Motor neuron (in vitro differentiated cells): ENCODE results near the gene SLAIN2. TPM values are rescaled to one million over a fixed set of nuclear protein-coding genes. Genes with fewer than 3 reads are reported as not detected.

ENCODE experiments used
- ATAC-seq, 8 experiments: fragments of 200-7000 bp; cut with Tn5 transposase; replicated peaks in 6 of 8; 2 replicates each; pipeline ENCODE4 v1.8.0; 2021; ENCODE audit warnings: mild to moderate bottlenecking in 8 of 8, moderate library complexity in 8 of 8
- H3K27ac ChIP-seq, 2 donors: fragments of 250-450 bp; sonication (Bioruptor Pico); 2 replicates each; pipeline ENCODE4 v1.9.0; 2021; ENCODE audit warnings: antibody characterized with exemption in 2 of 2, mild to moderate bottlenecking in 2 of 2, moderate library complexity in 1 of 2
- H3K4me1 ChIP-seq, 2 donors: fragments of 250-450 bp; sonication (Bioruptor Pico); replicated peaks in 1 of 2; 2 replicates each; pipeline ENCODE4 v1.6.1; 2021; ENCODE audit warnings: antibody characterized with exemption in 2 of 2, mild to moderate bottlenecking in 2 of 2, moderate library complexity in 1 of 2
- H3K4me3 ChIP-seq, 5 donors: fragments of 250-450 bp; sonication (Bioruptor Pico); 2 replicates each; pipeline ENCODE4 v1.9.0; 2021; ENCODE audit warnings: antibody characterized with exemption in 5 of 5, mild to moderate bottlenecking in 5 of 5, moderate library complexity in 4 of 5
- WGBS, 10 experiments: fragments of 450-650 bp; shearing (Covaris generic); methylation state at CpG; one replicate each; pipeline ENCODE4 v1.0.0; 2022; 5-methylcytosine and 5-hydroxymethylcytosine counted together
- in situ Hi-C, 9 experiments: fragments of 400-800 bp; cut with MboI; loops; one replicate each; pipeline ENCODE4 v1.15.0; 2021; ENCODE audit warnings: low sequenced_read_pairs in 9 of 9, low pct_unique_long_range_greater_than_20kb in 2 of 9; ENCODE audit not compliant: unreplicated experiment in 9 of 9
- total RNA-seq, 8 experiments: library from RNA; unstranded; fragments of 300-600 nt; gene quantifications; 2 replicates each; pipeline versions ENCODE4 v1.2.3 to v1.2.4, GENCODE V29; 2022

SLAIN2 gene
- total RNA-seq, 8 experiments from 2014 or later, result 22.5 to 80.0 (median 49.4) TPM

DNA sequence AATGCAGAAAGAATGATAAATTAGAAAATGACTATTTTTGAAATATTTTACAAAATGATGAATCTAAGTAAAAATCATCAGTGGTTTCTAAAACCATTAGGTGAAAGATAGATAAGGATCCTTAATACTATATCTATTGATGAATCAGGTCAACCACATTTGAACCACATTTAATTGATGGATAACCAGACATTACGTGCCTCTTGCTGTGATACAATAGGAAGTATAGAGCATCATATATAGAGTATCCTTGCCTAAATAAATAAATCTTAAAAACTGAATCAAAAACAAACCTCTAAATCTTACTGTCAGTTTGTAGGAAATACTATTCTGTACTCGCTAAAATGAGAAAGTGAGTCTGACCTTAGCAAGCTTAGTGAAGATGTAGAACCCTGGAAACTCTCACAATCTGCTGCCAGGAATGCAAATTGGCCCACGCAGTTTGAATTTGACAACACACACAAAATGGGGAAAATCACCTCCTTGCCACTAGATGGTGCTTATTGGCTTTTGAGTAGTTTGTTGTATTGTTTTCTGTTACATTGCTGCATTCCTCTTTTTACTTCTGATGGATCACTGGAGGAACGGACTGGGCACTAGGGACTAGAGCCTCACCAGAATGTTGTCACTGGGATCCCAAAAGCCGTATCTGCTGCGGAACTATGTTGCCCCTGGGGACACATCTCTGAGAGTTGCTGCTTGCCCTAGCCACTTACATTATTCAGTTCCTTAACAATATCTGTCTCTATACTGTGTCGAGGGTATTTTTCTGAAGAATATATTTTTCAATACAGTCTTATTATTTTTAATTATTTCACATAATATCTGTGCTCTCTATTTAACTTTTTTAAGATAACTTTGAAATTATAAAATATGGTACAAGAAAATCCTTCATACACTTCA, 25.4 kb upstream of the SLAIN2 start:
- peak in 3 of 8 experiments; percentile 82 to 90 (median 87) for ATAC-seq
- Histone ChIP-seq H3K4me1 (peaks cover 0 to 2% of the 10 kb centered on the region in 2 donors), H3K4me3 (no peak overlapping the region), H3K27ac (no peak overlapping the region)
- in situ Hi-C loops, result loop anchor here in 1 of 9 experiments (10.0 kb wide), 1 partner anchor 229 kb away; no protein-coding TSS in a partner anchor
- 0 to 100% (median 58%) methylated on average over 1 to 6 of the region's 7 CpGs for WGBS, 10 experiments

GRCh38 chr4:48321312-48321711, 20.0 kb upstream of the SLAIN2 start:
- Histone ChIP-seq H3K4me3 (no peak overlapping the region), H3K4me1 (peaks cover 0 to 3% of the 10 kb centered on the region in 2 donors), H3K27ac (no peak overlapping the region)
- ATAC-seq, result peak in 5 of 8 experiments; percentile 31 to 66 (median 61)
- in situ Hi-C loops, result no loop called here
- 56 to 86% (median 75%) methylated on average over 1 to 2 of the region's 2 CpGs; no CpG with 5 or more reads in 5 of the 10 experiments for WGBS, 10 experiments

DNA sequence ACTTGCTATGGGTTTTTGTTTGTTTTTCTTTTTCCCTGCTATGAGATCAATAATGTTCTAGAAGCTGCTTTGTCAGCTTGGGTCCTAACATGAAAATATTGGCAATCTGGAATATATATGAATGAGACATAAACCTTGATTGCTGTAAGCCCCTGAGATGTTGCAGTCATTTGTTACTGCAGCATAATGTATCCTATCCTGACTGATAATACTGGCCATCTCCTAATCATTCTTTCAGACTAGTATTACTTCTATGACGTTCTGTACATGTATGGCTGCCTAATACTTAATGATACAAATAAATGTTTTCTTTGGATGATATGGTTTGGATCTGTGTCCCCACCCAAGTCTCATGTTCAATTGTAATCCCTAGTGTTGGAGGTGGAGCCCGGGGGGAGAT, 19.3 kb upstream of the SLAIN2 start:
- Histone ChIP-seq H3K4me3 (no peak overlapping the region), H3K27ac (no peak overlapping the region), H3K4me1 (peaks cover 0 to 3% of the 10 kb centered on the region in 2 donors)
- ATAC-seq, result no peak
- in situ Hi-C loops, result no loop called here
- 67 to 100% (median 100%) methylated on average over 1 to 2 of the region's 2 CpGs; no CpG with 5 or more reads in 3 of the 10 experiments for WGBS, 10 experiments

DNA sequence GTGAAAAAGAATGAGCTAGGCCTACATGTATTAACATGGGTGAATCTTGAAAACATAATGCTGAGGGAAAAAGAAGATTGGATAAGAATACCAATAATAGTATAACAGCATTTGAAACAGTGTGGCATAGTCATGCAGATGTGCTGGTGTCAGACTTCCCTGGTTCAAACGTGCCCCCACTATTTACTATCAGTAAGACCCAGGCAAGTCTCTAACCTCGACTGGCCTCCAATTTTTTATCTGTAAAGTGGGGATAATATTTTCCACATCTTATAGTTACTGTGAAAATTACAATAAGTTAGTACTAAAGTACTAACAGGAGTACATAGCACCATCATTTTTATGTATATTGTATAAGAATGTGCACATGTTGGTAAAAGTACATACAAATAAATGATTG, 17.0 kb upstream of the SLAIN2 start:
- 0 to 54% (median 41%) methylated on average over 1 to 2 of the region's 2 CpGs; no CpG with 5 or more reads in 6 of the 10 experiments for WGBS, 10 experiments
- no peak overlapping the region for H3K27ac ChIP-seq
- ATAC-seq, result no peak
- H3K4me1 ChIP-seq, result peaks cover 0 to 3% of the 10 kb centered on the region in 2 donors
- no peak overlapping the region for H3K4me3 ChIP-seq
- in situ Hi-C loops, result no loop called here

DNA sequence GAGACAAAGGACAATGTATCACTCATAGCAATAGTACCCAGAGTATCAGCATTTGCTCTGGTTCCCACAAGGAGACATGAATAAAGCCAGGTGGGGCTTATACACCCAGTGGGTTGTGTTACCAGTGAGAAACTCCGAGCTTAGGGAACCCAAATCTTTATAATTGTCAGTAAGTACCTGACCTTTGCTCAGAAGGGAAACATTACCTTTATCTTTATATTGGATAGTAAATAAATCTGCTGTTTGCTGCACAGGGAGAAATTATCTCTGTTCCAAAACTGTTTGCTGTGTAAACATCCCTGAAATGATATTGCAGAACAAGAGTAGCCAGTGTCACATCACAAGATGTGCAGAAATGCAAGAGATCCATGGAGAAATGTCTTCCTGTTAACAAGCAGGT, 12.1 kb upstream of the SLAIN2 start:
- peak in 1 of 8 experiments; percentile 16 for ATAC-seq
- in situ Hi-C loops, result no loop called here
- Histone ChIP-seq H3K27ac (no peak overlapping the region), H3K4me1 (no peaks in the 10 kb centered on the region), H3K4me3 (no peak overlapping the region)
- WGBS, 10 experiments, result 43 to 100% (median 83%) methylated on average over 1 of the region's 1 CpG; no CpG with 5 or more reads in 5 of the 10 experiments

DNA sequence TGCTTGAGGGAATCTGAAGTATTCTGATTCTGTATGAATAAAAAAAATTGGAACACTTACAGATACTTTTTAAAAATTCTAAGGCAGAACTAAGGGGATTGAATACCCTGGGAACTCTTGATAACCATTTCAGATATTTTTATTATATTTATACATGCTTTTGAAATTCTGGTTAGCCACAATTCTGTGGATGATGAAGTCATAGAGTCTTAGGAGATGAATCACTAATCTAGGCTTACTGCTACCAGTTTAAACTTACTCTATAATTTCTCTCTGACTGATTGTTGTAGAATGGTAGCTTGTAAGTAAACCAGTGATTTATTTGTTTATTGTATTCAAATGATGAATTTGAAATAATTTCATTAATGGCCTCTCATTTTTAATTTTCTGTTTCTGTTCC, 11.4 kb upstream of the SLAIN2 start:
- ATAC-seq, result peak in 4 of 8 experiments; percentile 23 to 84 (median 52)
- Histone ChIP-seq H3K4me3 (no peak overlapping the region), H3K4me1 (no peaks in the 10 kb centered on the region), H3K27ac (no peak overlapping the region)
- in situ Hi-C loops, result no loop called here

GRCh38 chr4:48331577-48332330, 9.6 kb upstream of the SLAIN2 start:
- Histone ChIP-seq H3K4me3 (no peak overlapping the region), H3K4me1 (no peaks in the 10 kb centered on the region), H3K27ac (no peak overlapping the region)
- peak in 7 of 8 experiments; percentile 23 to 91 (median 40) for ATAC-seq
- in situ Hi-C loops, result no loop called here
- WGBS, 10 experiments, result 80 to 100% (median 97%) methylated on average over 1 to 9 of the region's 9 CpGs; no CpG with 5 or more reads in 3 of the 10 experiments

DNA sequence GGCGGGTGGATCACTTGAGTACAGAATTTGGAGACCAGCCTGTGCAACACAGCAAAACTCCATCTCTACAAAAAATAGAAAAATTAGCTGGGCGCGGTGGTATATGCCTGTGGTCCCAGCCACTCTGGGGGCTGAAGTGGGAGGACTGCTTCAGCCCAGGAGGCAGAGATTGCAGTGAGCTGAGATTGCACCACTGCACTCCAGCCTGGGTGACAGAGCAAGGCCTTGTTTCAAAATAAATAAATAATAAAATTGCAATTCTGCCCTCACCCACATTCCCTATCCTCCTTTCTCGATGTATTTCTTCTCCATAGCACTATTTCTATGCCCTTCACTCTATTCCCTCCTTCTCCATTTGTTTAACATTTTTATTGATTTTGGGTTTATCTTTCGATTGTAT, 8.7 kb upstream of the SLAIN2 start:
- no peak overlapping the region for H3K4me3 ChIP-seq
- no peak for ATAC-seq
- no peaks in the 10 kb centered on the region for H3K4me1 ChIP-seq
- 73 to 100% (median 88%) methylated on average over 1 to 5 of the region's 5 CpGs for WGBS, 10 experiments
- in situ Hi-C loops, result no loop called here
- H3K27ac ChIP-seq, result no peak overlapping the region

DNA sequence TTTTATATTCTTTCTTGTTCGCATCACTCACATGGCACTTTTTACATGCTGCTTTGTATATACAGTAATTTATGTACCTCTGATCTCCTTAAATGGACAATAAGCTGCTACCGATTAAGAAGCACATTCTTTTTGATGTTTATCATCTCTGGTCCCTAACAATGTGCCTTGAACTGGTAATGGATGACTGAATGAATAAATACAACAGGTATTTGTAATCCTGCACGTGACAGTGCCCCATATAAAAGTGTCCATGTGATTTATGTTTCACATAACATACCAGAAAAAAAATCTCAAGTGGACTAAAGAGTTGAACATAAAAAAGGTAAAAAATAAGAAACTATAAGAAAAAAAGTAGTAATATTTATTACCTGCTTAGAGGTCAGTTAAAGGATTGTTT, 7.7 kb upstream of the SLAIN2 start:
- no peak for ATAC-seq
- in situ Hi-C loops, result no loop called here
- 0 to 72% (median 44%) methylated on average over 1 to 3 of the region's 3 CpGs for WGBS, 10 experiments
- no peaks in the 10 kb centered on the region for H3K4me1 ChIP-seq
- H3K27ac ChIP-seq, result no peak overlapping the region
- no peak overlapping the region for H3K4me3 ChIP-seq

DNA sequence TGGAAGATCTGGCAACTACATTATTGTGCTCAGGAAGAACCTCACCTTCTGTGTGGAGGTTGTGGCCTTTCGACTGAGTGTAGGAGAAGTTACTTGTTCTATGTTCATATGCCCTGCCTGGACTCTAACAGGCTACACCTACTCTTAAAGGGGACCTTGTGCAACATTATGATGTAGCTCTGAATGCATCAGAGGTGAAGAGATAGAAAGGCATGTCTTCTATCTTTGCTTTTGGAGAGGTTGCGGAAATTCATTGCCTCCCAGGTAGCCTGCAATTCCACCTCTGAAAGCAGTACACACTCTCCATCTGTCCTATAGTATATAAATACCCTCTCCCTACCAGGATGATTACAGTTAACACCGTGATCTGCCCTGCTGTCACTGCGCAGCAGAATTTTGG, 7.1 kb upstream of the SLAIN2 start:
- no peak for ATAC-seq
- H3K4me3 ChIP-seq, result no peak overlapping the region
- WGBS, 10 experiments, result 83 to 100% (median 100%) methylated on average over 1 to 4 of the region's 4 CpGs; no CpG with 5 or more reads in 4 of the 10 experiments
- no peaks in the 10 kb centered on the region for H3K4me1 ChIP-seq
- in situ Hi-C loops, result no loop called here
- H3K27ac ChIP-seq, result no peak overlapping the region

DNA sequence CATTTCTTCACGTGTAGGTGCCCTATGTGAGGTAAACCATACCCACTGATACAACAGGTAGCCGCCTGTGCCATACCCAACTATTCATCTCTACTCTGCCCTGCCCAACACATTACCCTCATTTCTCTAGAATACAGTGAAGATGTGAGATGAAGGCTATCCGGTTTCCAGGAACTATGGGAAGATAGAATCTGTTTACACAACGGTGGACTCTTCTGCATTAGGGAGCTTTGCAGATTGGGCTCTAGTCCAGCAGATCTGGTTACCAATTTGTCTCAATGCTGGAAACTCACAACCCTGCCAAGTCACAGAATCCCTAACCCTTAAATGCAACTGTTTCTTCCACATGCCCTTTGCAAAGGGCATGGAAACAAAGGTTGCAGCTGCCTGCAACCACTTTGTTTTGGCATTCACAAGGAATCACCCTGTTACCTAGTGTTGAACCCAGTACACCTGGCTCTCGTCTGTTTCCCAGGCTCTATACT, 6.4 kb upstream of the SLAIN2 start:
- WGBS, 10 experiments, result 60 to 100% (median 82%) methylated on average over 1 to 4 of the region's 5 CpGs; no CpG with 5 or more reads in 2 of the 10 experiments
- no peak overlapping the region for H3K27ac ChIP-seq
- in situ Hi-C loops, result no loop called here
- H3K4me1 ChIP-seq, result peaks cover 1 to 2% of the 10 kb centered on the region in 2 donors
- no peak overlapping the region for H3K4me3 ChIP-seq
- ATAC-seq, result no peak

DNA sequence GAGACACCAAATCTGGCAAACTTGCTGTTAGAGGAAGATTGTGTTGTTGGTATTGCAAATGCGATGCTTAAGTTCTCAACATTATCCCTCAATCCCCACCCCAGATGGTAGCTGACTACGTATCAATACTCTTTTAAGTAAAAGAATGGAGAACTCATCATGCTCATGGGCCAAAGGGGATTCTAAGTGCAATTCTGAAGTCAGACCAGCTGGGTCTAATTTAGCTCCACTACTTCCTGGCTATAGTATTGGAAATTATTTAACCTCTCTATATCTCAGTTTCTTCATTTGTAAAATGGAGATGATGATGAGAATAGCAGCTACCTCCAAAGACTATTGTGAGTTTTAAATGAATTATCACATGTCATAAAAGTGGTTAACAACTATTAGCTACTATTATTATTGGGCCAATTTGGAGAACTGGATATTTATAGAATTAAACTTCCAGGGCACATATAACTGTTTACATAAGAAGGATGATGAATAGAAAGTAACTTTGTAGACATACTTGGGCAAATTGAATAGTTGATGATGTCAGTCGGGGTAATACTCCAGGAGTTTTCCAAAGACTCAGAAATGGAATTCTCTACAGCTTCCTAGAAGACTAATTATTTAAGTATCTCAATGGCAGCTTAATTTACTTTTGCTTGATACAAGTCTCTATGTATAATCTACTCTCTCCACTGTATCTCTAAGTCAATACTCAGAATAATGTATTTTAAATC, 5.0 kb upstream of the SLAIN2 start:
- Histone ChIP-seq H3K4me1 (peaks cover 5 to 7% of the 10 kb centered on the region in 2 donors), H3K4me3 (no peak overlapping the region), H3K27ac (no peak overlapping the region)
- no peak for ATAC-seq
- 88 to 100% (median 97%) methylated on average over 1 to 3 of the region's 3 CpGs; no CpG with 5 or more reads in 2 of the 10 experiments for WGBS, 10 experiments
- in situ Hi-C loops, result no loop called here
